IMR-90 (cell line): Measurements from ENCODE around the gene SAMD7. TPM values are rescaled to one million over a fixed set of nuclear protein-coding genes. Genes with fewer than 3 reads are reported as not detected.

Source experiments
- ATAC-seq: fragments of 200-7000 bp; cut with Tn5 transposase; 2 replicates; pipeline ENCODE4 v1.9.1; 2020; ENCODE audit warnings: low read depth, mild to moderate bottlenecking, moderate library complexity
- BruUV-seq: library from RNA; stranded (reverse); fragments of 400-500 nt; replicated peaks from 2 replicates; lab custom pipeline; 2021; lab: Mats Ljungman, UMichigan
- CTCF ChIA-PET: fragments of 300-600 bp; formaldehyde crosslinking; extraction: SDS; loops from one replicate; lab custom pipeline; 2021; ENCODE audit warnings: antibody characterized with exemption; lab: Yijun Ruan, JAX
- POLR2A ChIA-PET: fragments of 300-600 bp; sonication (Branson Sonifier 250); formaldehyde crosslinking; loops from one replicate; lab custom pipeline; 2022; ENCODE audit warnings: antibody characterized with exemption; ENCODE audit not compliant: unreplicated experiment; lab: Charles Lee
- DNase-seq: peaks from one replicate; pipeline ENCODE4 v3.0.0; 2013
- H2AFZ ChIP-seq: replicated peaks from 2 replicates; pipeline ENCODE3; 2013; ENCODE audit warnings: low read length, mild to moderate bottlenecking; ENCODE audit not compliant: poor library complexity
- H2AK5ac ChIP-seq: 2 replicates; pipeline ENCODE4 v1.6.1; 2013; ENCODE audit warnings: low read depth, low read length, inconsistent platforms
- H2AK9ac ChIP-seq: replicated peaks from 2 replicates; pipeline ENCODE3; 2013; ENCODE audit warnings: mild to moderate bottlenecking, low read depth, low read length, moderate library complexity; ENCODE audit not compliant: poor library complexity
- H2BK120ac ChIP-seq: 2 replicates; pipeline ENCODE4 v1.6.1; 2013; ENCODE audit warnings: low read depth, low read length, inconsistent platforms
- H2BK15ac ChIP-seq: 3 replicates; pipeline ENCODE4 v1.6.1; 2013; ENCODE audit warnings: low read depth, low read length, inconsistent platforms
- H2BK20ac ChIP-seq: 2 replicates; pipeline ENCODE4 v1.6.1; 2013; ENCODE audit warnings: low read depth, mild to moderate bottlenecking, inconsistent platforms, low read length, moderate library complexity
- H2BK5ac ChIP-seq: 2 replicates; pipeline ENCODE4 v1.6.1; 2013; ENCODE audit warnings: mild to moderate bottlenecking, low read depth, low read length, inconsistent platforms; ENCODE audit not compliant: poor library complexity, severe bottlenecking
- H3K14ac ChIP-seq: replicated peaks from 2 replicates; pipeline ENCODE4 v1.6.1; 2013; ENCODE audit warnings: low read depth, low read length, inconsistent platforms
- H3K18ac ChIP-seq: 2 replicates; pipeline ENCODE4 v1.6.1; 2013; ENCODE audit warnings: low read depth, low read length, control low read depth
- H3K23ac ChIP-seq: 2 replicates; pipeline ENCODE4 v1.6.1; 2013; ENCODE audit warnings: low read depth, low read length, inconsistent platforms
- H3K27ac ChIP-seq: 2 replicates; pipeline ENCODE4 v1.5.1; 2013; ENCODE audit warnings: mild to moderate bottlenecking, control low read depth, low read length; ENCODE audit not compliant: insufficient read depth
- H3K27me3 ChIP-seq: 2 replicates; pipeline ENCODE4 v1.6.1; 2013; ENCODE audit warnings: low read length; ENCODE audit not compliant: control insufficient read depth, insufficient read depth
- H3K36me3 ChIP-seq: 2 replicates; pipeline ENCODE4 v1.6.1; 2013; ENCODE audit warnings: low read length, mixed read lengths; ENCODE audit not compliant: control insufficient read depth, insufficient read depth
- H3K4ac ChIP-seq: 2 replicates; pipeline ENCODE4 v1.6.1; 2013; ENCODE audit warnings: low read depth, low read length, inconsistent platforms
- H3K4me1 ChIP-seq: 2 replicates; pipeline ENCODE4 v1.6.1; 2013; ENCODE audit warnings: low read length, mixed read lengths; ENCODE audit not compliant: control insufficient read depth, insufficient read depth
- H3K4me2 ChIP-seq: 2 replicates; pipeline ENCODE4 v1.6.1; 2013; ENCODE audit warnings: low read depth, mild to moderate bottlenecking, control low read depth, low read length, moderate library complexity
- H3K4me3 ChIP-seq: 2 replicates; pipeline ENCODE4 v1.5.1; 2013; ENCODE audit warnings: low read depth, mild to moderate bottlenecking, control low read depth, low read length, moderate library complexity; ENCODE audit not compliant: insufficient read depth
- H3K56ac ChIP-seq: 2 replicates; pipeline ENCODE4 v1.6.1; 2013; ENCODE audit warnings: low read length, inconsistent platforms; ENCODE audit not compliant: insufficient read depth; ENCODE audit errors: extremely low read depth
- H3K79me1 ChIP-seq, 2 experiments: 2 replicates each; pipeline ENCODE4 v1.6.1; 2013; ENCODE audit warnings: low read length in 2 of 2, inconsistent platforms in 1 of 2, low read depth in 1 of 2
- H3K9ac ChIP-seq: 2 replicates; pipeline ENCODE4 v1.6.1; 2013; ENCODE audit warnings: low read depth, low read length, control low read depth
- H3K9me1 ChIP-seq: 2 replicates; pipeline ENCODE4 v1.6.1; 2013; ENCODE audit warnings: low read length, inconsistent platforms; ENCODE audit not compliant: insufficient read depth
- H3K9me3 ChIP-seq: 2 replicates; pipeline ENCODE4 v1.6.1; 2013; ENCODE audit warnings: low read length; ENCODE audit not compliant: control insufficient read depth, insufficient read depth
- H4K20me1 ChIP-seq: 2 replicates; pipeline ENCODE4 v1.6.1; 2013; ENCODE audit warnings: low read length, inconsistent platforms; ENCODE audit not compliant: insufficient read depth
- H4K5ac ChIP-seq: 2 replicates; pipeline ENCODE4 v1.6.1; 2013; ENCODE audit warnings: mild to moderate bottlenecking, low read depth, low read length, control low read depth
- H4K8ac ChIP-seq, 2 experiments: 2 replicates each; pipeline ENCODE4 v1.6.1; 2013; ENCODE audit warnings: low read depth in 2 of 2, low read length in 2 of 2, control low read depth in 1 of 2, inconsistent platforms in 1 of 2
- H4K91ac ChIP-seq: 2 replicates; pipeline ENCODE4 v1.6.1; 2013; ENCODE audit warnings: low read depth, low read length, inconsistent platforms; ENCODE audit not compliant: insufficient read depth
- BHLHE40 ChIP-seq: fragments of 150-350 bp; IDR thresholded peaks from 2 replicates; pipeline ENCODE4 v1.6.1; 2016; ENCODE audit warnings: mild to moderate bottlenecking, low read depth, low read length
- CEBPB ChIP-seq: IDR thresholded peaks from 2 replicates; pipeline ENCODE4 v1.6.1; 2012; ENCODE audit warnings: low read depth, low read length, improper control_type of control experiment
- CHD1 ChIP-seq: IDR thresholded peaks from 2 replicates; pipeline ENCODE4 v1.6.1; 2012; ENCODE audit warnings: low read depth, low read length, improper control_type of control experiment
- CTCF ChIP-seq: conservative IDR thresholded peaks from 2 replicates; pipeline ENCODE4 v1.5.1; 2012; ENCODE audit warnings: mild to moderate bottlenecking, low read depth, low read length, improper control_type of control experiment
- ELK1 ChIP-seq: fragments of 150-350 bp; IDR thresholded peaks from 2 replicates; pipeline ENCODE4 v1.6.1; 2016; ENCODE audit warnings: low read depth, mild to moderate bottlenecking, low read length, moderate library complexity, borderline replicate concordance
- MAZ ChIP-seq: IDR thresholded peaks from 2 replicates; pipeline ENCODE4 v1.6.1; 2012; ENCODE audit warnings: low read depth, mild to moderate bottlenecking, low read length, improper control_type of control experiment, moderate library complexity, borderline replicate concordance
- NFE2L2 ChIP-seq: fragments of 150-350 bp; IDR thresholded peaks from 2 replicates; pipeline ENCODE4 v1.6.1; 2016; ENCODE audit warnings: low read depth, mild to moderate bottlenecking, low read length
- POLR2A ChIP-seq: IDR thresholded peaks from 2 replicates; pipeline ENCODE4 v1.6.1; 2012; ENCODE audit warnings: mild to moderate bottlenecking, low read depth, low read length
- RAD21 ChIP-seq: IDR thresholded peaks from 2 replicates; pipeline ENCODE4 v1.6.1; 2012; ENCODE audit warnings: low read length, improper control_type of control experiment
- RCOR1 ChIP-seq: IDR thresholded peaks from 2 replicates; pipeline ENCODE4 v1.6.1; 2012; ENCODE audit warnings: mild to moderate bottlenecking, low read length, improper control_type of control experiment; ENCODE audit not compliant: insufficient replicate concordance
- RFX5 ChIP-seq: IDR thresholded peaks from 2 replicates; pipeline ENCODE4 v1.8.0; 2012; ENCODE audit warnings: low read depth, mild to moderate bottlenecking, low read length, moderate library complexity
- SMC3 ChIP-seq: fragments of 150-350 bp; IDR thresholded peaks from 2 replicates; pipeline ENCODE4 v1.6.1; 2016; ENCODE audit warnings: low read depth, mild to moderate bottlenecking, antibody characterized with exemption, low read length, moderate library complexity
- USF2 ChIP-seq: fragments of 150-350 bp; IDR thresholded peaks from 2 replicates; pipeline ENCODE4 v1.6.1; 2017; ENCODE audit warnings: mild to moderate bottlenecking, antibody characterized with exemption, low read length, low read depth
- WGBS, 2 experiments: methylation state at CpG; one replicate each; pipeline versions ENCODE4 v1.1.5 to v1.1.7; 2013; ENCODE audit warnings: missing lambda C conversion rate in 2 of 2; ENCODE audit not compliant: insufficient read length in 1 of 2; ENCODE audit errors: extremely low coverage in 2 of 2; 5-methylcytosine and 5-hydroxymethylcytosine counted together
- dilution Hi-C: fragments of 300-500 bp; cut with HindIII; formaldehyde crosslinking; loops from one replicate; pipeline ENCODE4 v1.14.3; 2018; ENCODE audit warnings: low sequenced_read_pairs; ENCODE audit not compliant: unreplicated experiment
- in situ Hi-C: fragments of 300-500 bp; cut with MboI; formaldehyde crosslinking; loops from 3 replicates; pipeline ENCODE4 v1.14.3; 2019; ENCODE audit warnings: low sequenced_read_pairs, inconsistent platforms, mixed read lengths
- intact Hi-C: fragments of 100-400 bp; cut with micrococcal nuclease; formaldehyde crosslinking; loops from 2 replicates; pipeline ENCODE4 v1.10.0; 2022
- polyA plus RNA-seq, 3 experiments: library from polyadenylated mRNA; depleted of rRNA; stranded (reverse); fragments of >200 nt; gene quantifications; 2 replicates each; pipeline ENCODE4 v1.2.3, GENCODE V29; 2012; ENCODE audit warnings: low replicate concordance in 1 of 3
- total RNA-seq: library from RNA; depleted of rRNA; stranded (reverse); fragments of >200 nt; gene quantifications from 2 replicates; pipeline ENCODE4 v1.2.3, GENCODE V29; 2012

SAMD7 gene
- total and polyA plus RNA-seq, 2 of the 4 experiments (the other 2 are of a cell fraction), result not detected

DNA sequence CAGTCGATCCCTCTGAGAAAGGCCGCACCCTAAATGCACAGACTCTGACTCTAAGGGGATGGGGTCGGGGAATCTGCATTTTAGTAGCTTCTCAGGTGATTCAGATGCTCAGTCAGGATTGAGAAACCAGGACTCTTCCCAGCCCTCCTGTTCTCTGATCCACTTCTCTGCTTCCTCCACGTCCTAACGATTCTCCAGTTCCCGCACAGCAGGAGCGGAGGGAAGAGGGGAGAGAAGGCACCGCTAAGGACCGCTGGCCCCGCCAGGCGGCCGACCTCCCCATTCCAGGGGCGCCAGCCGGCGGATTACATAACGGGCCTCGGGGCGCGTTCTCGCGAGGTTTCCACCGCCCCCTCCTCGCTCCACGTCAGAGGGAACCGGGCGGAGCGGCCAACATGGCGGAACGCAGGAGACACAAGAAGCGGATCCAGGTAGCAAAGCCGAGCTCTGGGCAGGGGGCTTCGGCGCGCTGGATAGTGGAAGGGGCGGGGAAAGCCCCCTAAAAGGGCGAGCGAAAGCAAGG is 55.1 kb downstream of the SAMD7 start, which contains the start of gene SEC62:
TSS of gene SEC62 (plus strand) at position 380 of the 523 bp plus-strand sequence. CDS start at position 396, 16 bp downstream.
- Histone ChIP-seq H3K4me2 (peak within 1 kb of the TSS; percentile 86), H2AFZ (peak within 1 kb of the TSS; percentile 99)
- dilution Hi-C loops, result no loop called here

More for the DNA sequence above, 55.1 kb downstream of the SAMD7 start, which contains the start of gene SEC62:
- ChIA-PET CTCF (no interaction called here), POLR2A (no interaction called here)
- H2BK15ac ChIP-seq, result peak within 1 kb of the TSS; percentile 76; the same call in 1 of the 3 replicates
- peak within 1 kb of the TSS; percentile 85 to 91 for H4K8ac ChIP-seq
- H3K23ac ChIP-seq, result peak within 1 kb of the TSS; percentile 91
- BruUV-seq, result no TSS peak
- peak within 1 kb of the TSS; percentile 80 for H2BK5ac ChIP-seq
- H4K91ac ChIP-seq, result peak within 1 kb of the TSS; percentile 93
- 2% methylated on average over 13 of the region's 37 CpGs; no CpG with 5 or more reads in 1 of the 2 experiments for WGBS, 2 experiments
- no peaks in the 10 kb centered on the region for H3K9me3 ChIP-seq
- in situ Hi-C loops (no loop called here), intact Hi-C loops (loop anchor here (5.0 kb wide), 1 partner anchor 104 kb away; no protein-coding TSS in a partner anchor)
- H3K18ac ChIP-seq, result peak within 1 kb of the TSS; percentile 77
- H3K9ac ChIP-seq, result peak within 1 kb of the TSS; percentile 87
- H3K79me1 ChIP-seq, result peaks cover 3 to 34% of the 10 kb centered on the region in 2 experiments; a peak in 2 of 4 replicates
- peak within 1 kb of the TSS; percentile 89 for H3K27ac ChIP-seq
- H3K14ac ChIP-seq, result peak within 1 kb of the TSS; percentile 99
- peaks cover 2% of the 10 kb centered on the region; the same call in 1 of the 2 replicates for H3K4me1 ChIP-seq
- H3K36me3 ChIP-seq, result peaks cover 1% of the 10 kb centered on the region; the same call in 1 of the 2 replicates
- peak within 1 kb of the TSS; percentile 42 for H2AK5ac ChIP-seq
- H3K4ac ChIP-seq, result peak within 1 kb of the TSS; percentile 96
- peak within 1 kb of the TSS; percentile 91 for H2BK120ac ChIP-seq
- H3K4me3 ChIP-seq, result peak within 1 kb of the TSS; percentile 99
- TF ChIP-seq RAD21 (peak; percentile 43), MAZ (peak; percentile 91; the same call in 1 of the 2 replicates), POLR2A (peak; percentile 88), SMC3 (0 out of 2 replicates have a peak, but pooled peaks have one; percentile 7), ELK1 (no peak), CHD1 (no peak), CEBPB (peak; percentile 89), RCOR1 (no peak), BHLHE40 (no peak), CTCF (peak; percentile 49), RFX5 (peak; percentile 33; the same call in 1 of the 2 replicates), NFE2L2 (no peak), USF2 (no peak)
- H4K5ac ChIP-seq, result peak within 1 kb of the TSS; percentile 90
- peaks cover 32% of the 10 kb centered on the region for H4K20me1 ChIP-seq
- H2AK9ac ChIP-seq, result peak within 1 kb of the TSS; percentile 96
- peak; percentile 93 for ATAC-seq
- peak within 1 kb of the TSS; percentile 69; the same call in 1 of the 2 replicates for H2BK20ac ChIP-seq
- peaks cover 3% of the 10 kb centered on the region; the same call in 1 of the 2 replicates for H3K27me3 ChIP-seq
- peak; percentile 88 for DNase-seq
- peak within 1 kb of the TSS; percentile 87 for H3K56ac ChIP-seq
- peaks cover 2% of the 10 kb centered on the region; the same call in 1 of the 2 replicates for H3K9me1 ChIP-seq
